RWPE2 (cell line): ENCODE results near the gene TFIP11.

Experiments
- ATAC-seq: fragments of 200-7000 bp; cut with Tn5 transposase; 3 replicates; pipeline ENCODE4 v1.9.1; 2021; ENCODE audit warnings: low read depth
- DNase-seq: peaks from one replicate; pipeline ENCODE4 v3.0.0-alpha.2; 2020; ENCODE audit warnings: low spot score
- H3K27ac ChIP-seq: fragments of 450-650 bp; 2 replicates; pipeline ENCODE4 v1.5.1; 2017; ENCODE audit warnings: mild to moderate bottlenecking; ENCODE audit not compliant: poor library complexity, severe bottlenecking
- H3K27me3 ChIP-seq: fragments of 250-450 bp; sonication (Bioruptor Pico); 2 replicates; pipeline ENCODE4 v1.5.1; 2021; ENCODE audit warnings: mild to moderate bottlenecking, moderate library complexity; ENCODE audit not compliant: insufficient read depth, poor library complexity, severe bottlenecking
- H3K36me3 ChIP-seq: fragments of 250-450 bp; sonication (Bioruptor Pico); 2 replicates; pipeline ENCODE4 v1.5.1; 2020; ENCODE audit warnings: low read depth, mild to moderate bottlenecking, moderate library complexity
- H3K4me1 ChIP-seq: fragments of 250-450 bp; sonication (Bioruptor Pico); 2 replicates; pipeline ENCODE4 v1.5.1; 2021; ENCODE audit warnings: mild to moderate bottlenecking, moderate library complexity; ENCODE audit not compliant: insufficient read depth, poor library complexity, severe bottlenecking
- H3K4me3 ChIP-seq: fragments of 250-450 bp; sonication (Bioruptor Pico); 2 replicates; pipeline ENCODE4 v1.5.1; 2021; ENCODE audit warnings: mild to moderate bottlenecking, moderate library complexity; ENCODE audit not compliant: severe bottlenecking
- H3K9me3 ChIP-seq: fragments of 250-450 bp; sonication (Bioruptor Pico); 2 replicates; pipeline ENCODE4 v1.5.1; 2021; ENCODE audit warnings: mild to moderate bottlenecking, moderate library complexity; ENCODE audit not compliant: severe bottlenecking
- TF ChIP-seq, protein P1 (sequence below): fragments of 450-650 bp; IDR thresholded peaks from one replicate; pipeline ENCODE4 v1.5.1; 2017; ENCODE audit warnings: mild to moderate bottlenecking, moderate library complexity; ENCODE audit not compliant: poor library complexity, severe bottlenecking

The TFIP11 gene

DNA sequence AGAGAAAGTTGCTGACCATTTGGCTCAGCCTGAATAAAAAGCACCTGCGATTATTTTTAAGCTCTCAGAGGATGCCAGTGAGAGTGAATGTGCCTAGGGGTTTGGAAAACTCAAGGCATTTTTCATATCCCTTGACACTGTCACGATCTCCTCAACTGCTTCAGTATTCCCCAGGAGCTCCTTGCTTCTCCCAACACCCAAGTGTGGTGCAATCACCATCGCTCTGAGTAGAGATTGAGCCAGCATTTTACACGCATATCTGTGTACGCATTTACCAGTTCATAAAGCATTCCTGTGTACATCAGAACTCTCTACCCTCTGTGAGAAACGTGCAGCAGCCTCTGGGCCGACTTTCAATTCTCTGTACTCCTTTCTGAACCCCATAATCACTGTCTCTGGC lies 27.3 kb downstream of the TFIP11 start:
- ATAC-seq, result no peak
- no peak for DNase-seq
- Histone ChIP-seq H3K9me3 (no peaks in the 10 kb centered on the region), H3K4me3 (no peak overlapping the region), H3K4me1 (peaks cover 13% of the 10 kb centered on the region), H3K27ac (peak overlapping the region; percentile 72), H3K27me3 (no peaks in the 10 kb centered on the region), H3K36me3 (peaks cover 42% of the 10 kb centered on the region)
- TF ChIP-seq, protein P1, sequence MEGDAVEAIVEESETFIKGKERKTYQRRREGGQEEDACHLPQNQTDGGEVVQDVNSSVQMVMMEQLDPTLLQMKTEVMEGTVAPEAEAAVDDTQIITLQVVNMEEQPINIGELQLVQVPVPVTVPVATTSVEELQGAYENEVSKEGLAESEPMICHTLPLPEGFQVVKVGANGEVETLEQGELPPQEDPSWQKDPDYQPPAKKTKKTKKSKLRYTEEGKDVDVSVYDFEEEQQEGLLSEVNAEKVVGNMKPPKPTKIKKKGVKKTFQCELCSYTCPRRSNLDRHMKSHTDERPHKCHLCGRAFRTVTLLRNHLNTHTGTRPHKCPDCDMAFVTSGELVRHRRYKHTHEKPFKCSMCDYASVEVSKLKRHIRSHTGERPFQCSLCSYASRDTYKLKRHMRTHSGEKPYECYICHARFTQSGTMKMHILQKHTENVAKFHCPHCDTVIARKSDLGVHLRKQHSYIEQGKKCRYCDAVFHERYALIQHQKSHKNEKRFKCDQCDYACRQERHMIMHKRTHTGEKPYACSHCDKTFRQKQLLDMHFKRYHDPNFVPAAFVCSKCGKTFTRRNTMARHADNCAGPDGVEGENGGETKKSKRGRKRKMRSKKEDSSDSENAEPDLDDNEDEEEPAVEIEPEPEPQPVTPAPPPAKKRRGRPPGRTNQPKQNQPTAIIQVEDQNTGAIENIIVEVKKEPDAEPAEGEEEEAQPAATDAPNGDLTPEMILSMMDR, result no peak

DNA sequence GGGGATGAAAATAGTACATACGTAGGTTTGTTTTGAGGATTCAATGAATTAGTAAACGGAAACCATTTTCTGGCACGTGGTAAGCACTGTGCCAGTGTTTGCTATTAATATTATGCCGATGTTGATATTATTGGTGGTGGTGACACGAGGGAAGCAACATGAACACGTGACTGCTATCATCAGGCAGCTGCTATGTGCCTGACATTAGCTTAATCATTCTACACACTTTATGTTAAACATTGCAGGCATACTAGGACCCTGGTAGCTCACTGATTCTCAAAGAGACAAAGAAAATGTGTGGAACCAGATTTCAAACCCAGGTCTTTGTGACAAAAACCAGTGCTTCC lies 27.9 kb downstream of the TFIP11 start:
- H3K27ac ChIP-seq, result peak overlapping the region; percentile 72
- H3K27me3 ChIP-seq, result no peaks in the 10 kb centered on the region
- TF ChIP-seq, protein P1, result no peak
- H3K36me3 ChIP-seq, result peaks cover 35% of the 10 kb centered on the region
- DNase-seq (no peak), ATAC-seq (no peak)
- H3K9me3 ChIP-seq, result no peaks in the 10 kb centered on the region
- peaks cover 13% of the 10 kb centered on the region for H3K4me1 ChIP-seq
- H3K4me3 ChIP-seq, result peak overlapping the region; percentile 62

DNA sequence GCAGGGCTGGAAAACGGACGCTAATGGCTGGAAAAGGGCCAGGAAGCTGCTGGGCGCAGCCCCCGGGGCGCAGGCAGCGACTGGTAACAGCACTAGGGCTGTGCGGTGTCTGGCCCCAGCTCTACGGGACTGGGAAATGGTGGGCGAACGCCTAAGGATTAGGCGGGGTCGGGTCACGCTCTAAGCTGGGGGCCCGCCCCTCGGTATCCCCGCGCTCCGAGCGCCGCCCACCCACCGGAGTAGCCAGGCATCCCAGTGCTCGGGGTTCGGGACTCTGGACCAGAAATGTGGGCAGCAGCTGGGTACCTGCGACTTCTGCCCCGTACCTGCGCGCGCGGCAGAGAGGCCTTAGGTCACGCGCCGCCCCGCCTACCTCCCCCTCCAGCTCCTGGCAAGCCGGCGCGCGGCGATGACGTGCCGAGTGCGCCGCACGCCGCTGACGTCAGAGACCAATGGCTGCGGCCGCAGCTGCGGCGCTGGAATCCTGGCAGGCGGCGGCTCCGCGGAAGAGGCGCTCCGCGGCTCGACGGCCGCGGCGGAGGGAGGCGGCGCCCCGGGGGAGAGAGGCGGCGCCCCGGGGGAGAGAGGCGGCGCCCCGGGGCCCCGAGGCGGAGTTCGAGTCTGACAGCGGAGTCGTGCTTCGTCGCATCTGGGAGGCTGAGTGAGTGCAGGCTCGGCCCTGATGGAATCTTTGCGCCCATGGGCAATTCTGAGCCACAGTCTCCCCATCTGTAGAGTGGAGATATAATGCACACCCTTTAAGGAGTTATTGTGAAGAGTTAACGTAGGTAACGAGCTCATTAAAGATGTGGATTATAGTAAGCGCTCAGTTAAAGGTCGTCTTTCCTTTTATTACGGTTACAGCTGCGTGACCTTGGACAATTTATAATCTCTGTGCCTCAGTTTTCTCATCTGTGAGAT lies 28.6 kb downstream of the TFIP11 start, which contains the start of the genes HPS4 and SRRD:
Gene HPS4 (minus strand): TSS at position 345 of the 921 bp plus-strand sequence. CDS start 2,021 bp downstream, outside the sequence.
Gene SRRD (plus strand): TSS at position 439 of the 921 bp plus-strand sequence. CDS start 14 bp downstream, at position 453.
- Histone ChIP-seq H3K9me3 (no peaks in the 10 kb centered on the region), H3K4me3 (peak within 1 kb of the TSS; percentile 62), H3K4me1 (peaks cover 19% of the 10 kb centered on the region), H3K27ac (peak within 1 kb of the TSS; percentile 72), H3K36me3 (peaks cover 32% of the 10 kb centered on the region), H3K27me3 (no peaks in the 10 kb centered on the region)
- TF ChIP-seq, protein P1, result no peak
- peak; percentile 67 for ATAC-seq
- peak; percentile 87 for DNase-seq

GRCh38 chr22:26483043-26483438 lies 29.2 kb downstream of the TFIP11 start:
- Histone ChIP-seq H3K4me1 (peaks cover 21% of the 10 kb centered on the region), H3K9me3 (no peaks in the 10 kb centered on the region), H3K4me3 (peak overlapping the region; percentile 62), H3K27ac (peak overlapping the region; percentile 72), H3K36me3 (peaks cover 32% of the 10 kb centered on the region), H3K27me3 (no peaks in the 10 kb centered on the region)
- ATAC-seq (peak; percentile 3; the same call in 2 of the 3 replicates), DNase-seq (no peak)
- TF ChIP-seq, protein P1, result no peak
